ENCODE results near the gene CCDC137.

CCDC137 gene

DNA sequence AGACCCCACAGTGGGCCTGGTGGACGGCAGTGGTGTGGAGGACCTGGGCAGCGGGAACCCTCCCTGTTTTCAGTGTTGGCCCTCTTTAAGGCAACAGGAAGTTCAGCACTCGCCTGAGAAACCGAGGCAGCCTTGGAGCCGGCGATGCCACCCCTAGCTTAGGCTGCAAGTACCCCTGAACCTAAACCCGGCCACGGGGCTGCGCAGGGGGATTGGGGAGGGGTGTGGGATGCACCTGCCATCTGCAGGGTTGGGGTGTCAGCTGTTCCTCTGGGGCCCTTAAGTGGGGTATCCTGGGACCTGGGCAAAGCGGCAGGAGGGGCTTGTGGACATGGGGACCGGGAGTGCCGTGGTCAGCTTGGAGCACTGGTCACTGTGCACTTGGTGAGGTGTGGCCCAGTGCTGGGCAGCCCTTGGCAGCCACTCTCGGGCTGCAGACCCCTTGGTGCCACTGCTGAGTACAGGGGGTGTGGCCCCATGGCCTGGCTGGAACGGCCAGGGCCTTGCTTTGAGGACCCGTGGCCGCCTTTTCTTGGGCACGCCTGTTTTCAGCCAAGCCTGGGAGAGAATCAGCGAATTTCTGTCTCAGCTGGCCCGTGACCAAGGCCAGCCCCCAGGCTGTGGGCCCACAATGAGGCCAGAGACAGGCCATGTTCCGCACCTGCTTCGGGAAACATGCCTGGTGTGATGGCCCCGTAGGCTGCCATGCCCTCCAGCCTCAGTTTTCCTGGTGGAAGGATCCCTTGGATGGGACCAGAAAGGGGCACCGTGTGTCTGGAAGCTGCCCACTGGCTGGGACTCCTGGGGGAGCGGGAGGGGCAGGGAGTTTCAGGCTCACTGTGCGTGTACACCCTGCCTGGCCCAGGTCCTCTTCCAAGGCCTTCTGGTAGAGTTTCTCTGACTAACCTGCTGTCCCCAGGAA, 41.4 kb downstream of the CCDC137 start:
- Mint-ChIP-seq H3K27ac (no peak overlapping the region), H3K4me1 (peaks cover 10% of the 10 kb centered on the region), H3K9me3 (no peaks in the 10 kb centered on the region), H3K27me3 (ENCODE audit: low read depth) (peaks cover 16% of the 10 kb centered on the region), H3K4me3 (no peak overlapping the region), H3K36me3 (ENCODE audit: low read depth) (peaks cover 21% of the 10 kb centered on the region)
- no peak for TF ChIP-seq CTCF (IDR thresholded peaks at IDR 0.05; ENCODE audit: unreplicated experiment in 3 of 3)

DNA sequence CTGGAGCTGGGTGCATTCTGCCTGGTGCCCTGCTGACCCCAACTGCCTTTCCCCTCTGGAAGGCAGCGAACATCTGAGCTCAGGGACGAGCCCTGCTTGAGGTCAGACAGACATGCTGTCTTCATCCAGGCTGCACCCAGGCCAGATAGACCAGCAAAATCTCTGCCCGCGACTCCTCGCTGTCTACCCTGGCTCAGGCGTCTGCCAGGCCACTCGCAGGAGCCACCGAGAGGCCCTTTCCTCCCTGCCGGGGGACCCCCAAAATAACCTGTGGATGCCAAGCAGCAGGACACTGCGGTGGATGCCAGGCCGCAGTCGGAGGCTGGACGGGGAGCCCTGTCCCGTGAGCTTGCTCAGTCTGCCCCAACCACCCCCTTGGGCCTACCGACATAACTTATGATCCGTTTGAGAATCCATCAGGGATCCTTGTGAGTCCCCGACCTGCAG, 42.2 kb downstream of the CCDC137 start:
- peak overlapping the region in 2 of 3 experiments; percentile 66 to 69 for H3K4me3 Mint-ChIP-seq
- peaks cover 14% of the 10 kb centered on the region for H3K4me1 Mint-ChIP-seq
- no peak overlapping the region for H3K27ac Mint-ChIP-seq
- H3K9me3 Mint-ChIP-seq: no peaks in the 10 kb centered on the region
- H3K27me3 Mint-ChIP-seq (ENCODE audit: low read depth): peaks cover 16% of the 10 kb centered on the region
- peaks cover 21% of the 10 kb centered on the region for H3K36me3 Mint-ChIP-seq (ENCODE audit: low read depth)
- TF ChIP-seq CTCF (IDR thresholded peaks at IDR 0.05; ENCODE audit: unreplicated experiment in 3 of 3): no peak

DNA sequence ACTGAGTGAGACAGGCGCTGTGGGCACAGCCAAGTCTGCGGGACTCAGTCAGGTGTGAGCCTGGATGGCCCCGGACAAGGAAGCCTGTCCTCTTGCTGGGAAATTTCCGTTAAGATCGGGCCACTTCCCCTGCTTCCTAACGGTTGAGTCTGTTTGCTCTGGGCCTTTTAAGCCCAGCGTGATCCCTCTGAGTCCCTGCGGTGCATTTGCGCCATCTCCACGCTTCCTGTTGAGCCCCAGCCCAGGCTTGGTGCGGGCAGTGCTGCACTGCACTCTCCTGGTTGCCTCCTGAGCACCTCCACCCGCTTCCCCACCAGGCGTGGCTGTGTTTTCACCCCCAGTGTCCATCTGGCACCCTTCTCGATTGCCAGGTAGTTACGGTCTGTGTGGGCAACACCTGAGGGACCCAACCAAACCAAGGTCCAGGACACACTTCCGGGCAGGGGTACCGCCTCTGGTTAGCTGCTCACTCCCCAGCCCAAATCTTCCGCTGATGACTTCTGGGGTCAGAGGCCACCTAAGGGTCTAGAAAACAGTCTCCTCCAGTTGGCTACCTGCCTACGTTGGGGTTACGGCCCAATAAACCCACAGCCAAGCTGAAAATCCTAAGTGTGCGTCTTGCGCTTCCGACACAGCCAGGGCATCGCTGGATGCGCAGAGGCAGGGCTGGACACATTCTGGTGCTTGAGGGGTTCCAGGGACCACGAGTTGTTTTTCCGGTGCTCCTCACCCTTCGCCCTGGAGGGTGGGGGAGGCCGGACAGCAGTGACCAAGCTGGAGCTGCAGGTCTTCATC, 44.2 kb downstream of the CCDC137 start:
- Mint-ChIP-seq H3K4me1 (peaks cover 14% of the 10 kb centered on the region), H3K4me3 (peak overlapping the region; percentile 65 to 72 (median 69))

GRCh38 chr17:81711814-81712467, 45.4 kb downstream of the CCDC137 start, which contains the start of gene SLC25A10:
Gene SLC25A10, plus strand, starts transcription at chr17:81712284. Its CDS starts 143 bp downstream, at chr17:81712427.
- peak within 1 kb of the TSS; percentile 89 to 93 (median 89) for H3K4me3 Mint-ChIP-seq
- no peaks in the 10 kb centered on the region for H3K9me3 Mint-ChIP-seq
- peaks cover 16% of the 10 kb centered on the region for H3K27me3 Mint-ChIP-seq (ENCODE audit: low read depth)
- no peak for TF ChIP-seq CTCF (IDR thresholded peaks at IDR 0.05; ENCODE audit: unreplicated experiment in 3 of 3)
- peaks cover under 1% of the 10 kb centered on the region for H3K36me3 Mint-ChIP-seq (ENCODE audit: low read depth)
- H3K4me1 Mint-ChIP-seq: peaks cover 14% of the 10 kb centered on the region
- peak within 1 kb of the TSS in 2 of 3 experiments; percentile 39 to 63 for H3K27ac Mint-ChIP-seq

More for the DNA sequence above, 44.2 kb downstream of the CCDC137 start:
- Mint-ChIP-seq H3K36me3 (ENCODE audit: low read depth) (peaks cover 12% of the 10 kb centered on the region), H3K9me3 (no peaks in the 10 kb centered on the region), H3K27ac (peak overlapping the region in 1 of 3 experiments; percentile 35), H3K27me3 (ENCODE audit: low read depth) (peaks cover 16% of the 10 kb centered on the region)
- TF ChIP-seq CTCF (IDR thresholded peaks at IDR 0.05; ENCODE audit: unreplicated experiment in 3 of 3): no peak

- H3K9me3 Mint-ChIP-seq: no peaks in the 10 kb centered on the region
- peak overlapping the region; percentile 89 to 93 (median 89) for H3K4me3 Mint-ChIP-seq
- H3K4me1 Mint-ChIP-seq: peaks cover 14% of the 10 kb centered on the region
- H3K36me3 Mint-ChIP-seq (ENCODE audit: low read depth): no peaks in the 10 kb centered on the region
- H3K27ac Mint-ChIP-seq: peak overlapping the region in 2 of 3 experiments; percentile 39 to 63
- H3K27me3 Mint-ChIP-seq (ENCODE audit: low read depth): peaks cover 16% of the 10 kb centered on the region
- TF ChIP-seq CTCF (IDR thresholded peaks at IDR 0.05; ENCODE audit: unreplicated experiment in 3 of 3): no peak
These were observed 46.0 kb downstream of the CCDC137 start for GRCh38 chr17:81712468-81713003.

All from nephron (organoid).